ENCODE measurements around the gene CCDC33.

Gene CCDC33

GRCh38 chr15:74328331-74329056 lies 92.4 kb downstream of the CCDC33 start:
- no peak overlapping the region for H3K4me3 ChIP-seq (replicated peaks; ENCODE audit: low read depth, low read length)
- no peak for DNase-seq (ENCODE audit: extremely low read depth, low read depth)
- TF ChIP-seq, protein P1, sequence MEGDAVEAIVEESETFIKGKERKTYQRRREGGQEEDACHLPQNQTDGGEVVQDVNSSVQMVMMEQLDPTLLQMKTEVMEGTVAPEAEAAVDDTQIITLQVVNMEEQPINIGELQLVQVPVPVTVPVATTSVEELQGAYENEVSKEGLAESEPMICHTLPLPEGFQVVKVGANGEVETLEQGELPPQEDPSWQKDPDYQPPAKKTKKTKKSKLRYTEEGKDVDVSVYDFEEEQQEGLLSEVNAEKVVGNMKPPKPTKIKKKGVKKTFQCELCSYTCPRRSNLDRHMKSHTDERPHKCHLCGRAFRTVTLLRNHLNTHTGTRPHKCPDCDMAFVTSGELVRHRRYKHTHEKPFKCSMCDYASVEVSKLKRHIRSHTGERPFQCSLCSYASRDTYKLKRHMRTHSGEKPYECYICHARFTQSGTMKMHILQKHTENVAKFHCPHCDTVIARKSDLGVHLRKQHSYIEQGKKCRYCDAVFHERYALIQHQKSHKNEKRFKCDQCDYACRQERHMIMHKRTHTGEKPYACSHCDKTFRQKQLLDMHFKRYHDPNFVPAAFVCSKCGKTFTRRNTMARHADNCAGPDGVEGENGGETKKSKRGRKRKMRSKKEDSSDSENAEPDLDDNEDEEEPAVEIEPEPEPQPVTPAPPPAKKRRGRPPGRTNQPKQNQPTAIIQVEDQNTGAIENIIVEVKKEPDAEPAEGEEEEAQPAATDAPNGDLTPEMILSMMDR (IDR thresholded peaks at IDR 0.05; ENCODE audit: low read depth, low read length, missing control alignments): no peak

GRCh38 chr15:74330861-74331408 lies 94.8 kb downstream of the CCDC33 start:
- TF ChIP-seq, protein P1 (IDR thresholded peaks at IDR 0.05; ENCODE audit: low read depth, low read length, missing control alignments): no peak
- no peak for DNase-seq (ENCODE audit: extremely low read depth, low read depth)
- H3K4me3 ChIP-seq (replicated peaks; ENCODE audit: low read depth, low read length): no peak overlapping the region

DNA sequence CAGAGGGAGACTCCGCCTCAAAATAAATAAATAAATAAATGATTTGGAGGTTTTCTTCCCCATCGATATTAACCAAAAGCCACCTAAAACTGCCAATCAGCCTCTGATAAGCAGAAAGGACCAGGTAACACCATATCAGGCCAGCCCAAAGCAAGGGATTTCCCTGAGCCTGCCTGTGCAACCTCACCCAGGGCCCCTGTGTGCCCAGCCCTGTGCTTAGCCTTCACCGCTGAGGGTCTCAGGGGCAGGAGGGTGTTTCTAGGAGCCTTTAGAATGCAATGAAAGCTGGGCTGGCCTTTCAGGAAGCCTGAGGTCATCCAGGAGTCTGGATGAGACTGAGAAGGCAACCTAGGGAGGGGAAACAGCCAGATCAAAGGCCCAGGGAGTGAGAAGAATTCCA lies 95.9 kb downstream of the CCDC33 start:
- H3K4me3 ChIP-seq (replicated peaks; ENCODE audit: low read depth, low read length): no peak overlapping the region
- no peak for DNase-seq (ENCODE audit: extremely low read depth, low read depth)
- TF ChIP-seq, protein P1 (IDR thresholded peaks at IDR 0.05; ENCODE audit: low read depth, low read length, missing control alignments): no peak

DNA sequence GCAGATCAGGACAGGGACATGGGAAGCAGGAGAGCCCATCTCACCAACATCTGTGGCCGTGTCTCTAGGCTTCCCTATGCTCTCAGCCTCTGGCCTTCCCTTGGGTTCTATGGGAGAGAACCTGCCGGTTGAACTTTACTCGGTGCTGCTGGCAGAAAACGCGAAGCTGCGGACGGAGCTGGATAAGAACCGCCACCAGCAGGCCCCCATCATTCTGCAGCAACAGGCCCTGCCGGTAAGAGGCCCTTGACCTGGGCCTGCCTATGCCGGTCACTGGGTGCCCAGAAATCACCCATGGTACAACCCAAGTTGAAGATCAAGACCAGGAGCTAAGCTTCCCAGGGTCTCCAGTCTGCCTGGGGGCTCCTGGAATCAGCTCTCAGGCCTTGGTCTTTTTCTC lies 96.5 kb downstream of the CCDC33 start:
- TF ChIP-seq, protein P1 (IDR thresholded peaks at IDR 0.05; ENCODE audit: low read depth, low read length, missing control alignments): no peak
- DNase-seq (ENCODE audit: extremely low read depth, low read depth): no peak
- H3K4me3 ChIP-seq (replicated peaks; ENCODE audit: low read depth, low read length): no peak overlapping the region

GRCh38 chr15:74333093-74333492 lies 97.0 kb downstream of the CCDC33 start:
- TF ChIP-seq, protein P1 (IDR thresholded peaks at IDR 0.05; ENCODE audit: low read depth, low read length, missing control alignments): no peak
- H3K4me3 ChIP-seq (replicated peaks; ENCODE audit: low read depth, low read length): no peak overlapping the region
- DNase-seq (ENCODE audit: extremely low read depth, low read depth): no peak

- no peak for DNase-seq (ENCODE audit: extremely low read depth, low read depth)
- H3K4me3 ChIP-seq (replicated peaks; ENCODE audit: low read depth, low read length): no peak overlapping the region
- TF ChIP-seq, protein P1 (IDR thresholded peaks at IDR 0.05; ENCODE audit: low read depth, low read length, missing control alignments): no peak
Measured at GRCh38 chr15:74333662-74334061, 97.5 kb downstream of the CCDC33 start.
